Natural killer cell (primary cell): ENCODE measurements around the gene ELMO1. TPM values are rescaled to one million over a fixed set of nuclear protein-coding genes. Genes with fewer than 3 reads are reported as not detected.

Experiments used
- ATAC-seq, 3 donors: fragments of 150-1000 bp in 2 of 3; fragments of 200-7000 bp in 1 of 3; cut with Tn5 transposase; 1 replicate in 1 of 3; 2 replicates in 2 of 3; pipeline ENCODE4 v1.10.0; 2021; ENCODE audit warnings: mild to moderate bottlenecking in 2 of 3, moderate library complexity in 2 of 3
- DNase-seq, 2 donors: peaks; one replicate each; pipeline versions ENCODE4 v3.0.0 to v3.0.0-alpha.2; 2013 to 2021; ENCODE audit warnings: mixed read lengths in 1 of 2
- H3K27ac ChIP-seq: one replicate; pipeline ENCODE4 v1.5.1; 2013; ENCODE audit warnings: mild to moderate bottlenecking, low read length
- H3K27me3 ChIP-seq: one replicate; pipeline ENCODE4 v1.6.1; 2013; ENCODE audit warnings: low read length; ENCODE audit not compliant: control insufficient read depth, insufficient read depth
- H3K36me3 ChIP-seq: one replicate; pipeline ENCODE4 v1.6.1; 2013; ENCODE audit warnings: low read length; ENCODE audit not compliant: control insufficient read depth, insufficient read depth
- H3K4me1 ChIP-seq: one replicate; pipeline ENCODE4 v1.6.1; 2013; ENCODE audit warnings: low read length; ENCODE audit not compliant: control insufficient read depth, insufficient read depth
- H3K4me3 ChIP-seq: one replicate; pipeline ENCODE4 v1.5.1; 2013; ENCODE audit warnings: low read length
- H3K9me3 ChIP-seq: one replicate; pipeline ENCODE4 v1.6.1; 2013; ENCODE audit warnings: low read length; ENCODE audit not compliant: control insufficient read depth, insufficient read depth
- H3K27ac Mint-ChIP-seq, 2 donors: one replicate each; pipeline ENCODE4 v1.8.0; 2022; ENCODE audit warnings: mild to moderate bottlenecking in 2 of 2, mixed read lengths in 2 of 2, moderate library complexity in 1 of 2
- H3K27me3 Mint-ChIP-seq, 2 donors: one replicate each; pipeline ENCODE4 v1.8.0; 2022; ENCODE audit warnings: low read depth in 2 of 2, mixed read lengths in 2 of 2
- H3K36me3 Mint-ChIP-seq: one replicate; pipeline ENCODE4 v1.8.0; 2022; ENCODE audit warnings: mixed read lengths
- H3K4me1 Mint-ChIP-seq, 2 donors: one replicate each; pipeline ENCODE4 v1.8.0; 2022; ENCODE audit warnings: mixed read lengths in 2 of 2
- H3K4me3 Mint-ChIP-seq: one replicate; pipeline ENCODE4 v1.8.0; 2022; ENCODE audit warnings: mild to moderate bottlenecking, moderate library complexity, mixed read lengths
- H3K9me3 Mint-ChIP-seq, 2 donors: one replicate each; pipeline ENCODE4 v1.8.0; 2022; ENCODE audit warnings: mixed read lengths in 2 of 2
- CTCF ChIP-seq: fragments of 200-600 bp; IDR thresholded peaks from one replicate; pipeline ENCODE4 v1.8.0; 2022; ENCODE audit warnings: antibody characterized with exemption
- WGBS: methylation state at CpG from one replicate; pipeline ENCODE4 v1.1.7; 2013; ENCODE audit warnings: missing lambda C conversion rate; ENCODE audit not compliant: insufficient coverage; 5-methylcytosine and 5-hydroxymethylcytosine counted together
- intact Hi-C: fragments of 100-400 bp; cut with micrococcal nuclease; formaldehyde crosslinking; loops from one replicate; pipeline ENCODE4 v1.14.2; 2022
- total RNA-seq, 4 donors: library from RNA; stranded (reverse); fragments of 120-200 nt in 1 of 4; gene quantifications; one replicate each; pipeline versions ENCODE4 v1.2.3 to v1.2.4, GENCODE V29; 2013 to 2022

Gene ELMO1
- total RNA-seq, 3 donors from 2014 or later (not counting 1 experiment from before 2014, with no cell fraction given): 127 to 147 (median 130) TPM

DNA sequence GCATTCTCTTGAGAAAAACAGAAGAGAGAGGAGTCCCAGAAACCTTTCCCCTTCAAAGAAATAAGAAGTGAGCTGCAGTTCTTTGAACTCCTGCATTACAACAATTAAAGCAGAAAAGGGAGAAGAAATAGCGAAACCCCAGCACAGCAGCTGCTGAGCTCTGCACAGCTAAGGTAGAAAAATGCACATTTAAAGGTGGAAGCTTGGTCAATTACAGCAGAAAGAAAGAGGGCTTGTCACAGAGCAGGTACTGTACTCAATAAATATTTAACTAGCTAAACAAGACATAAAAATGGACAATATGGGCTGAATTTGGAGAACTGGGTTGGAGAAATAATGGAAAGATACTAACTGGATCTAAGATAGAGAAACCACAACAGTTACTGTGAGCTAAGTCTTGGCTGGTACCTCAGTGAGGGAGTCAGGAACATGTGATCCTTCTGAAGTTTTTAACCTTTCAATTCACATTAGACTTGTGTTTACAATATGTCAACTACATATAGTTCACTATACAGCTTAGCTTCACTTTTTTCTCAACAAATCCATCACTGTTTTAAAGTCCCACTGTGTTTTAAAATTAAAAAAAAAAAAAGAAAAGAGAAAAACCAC is 332.5 kb downstream of the ELMO1 start:
- Histone ChIP-seq H3K9me3 (no peaks in the 10 kb centered on the region), H3K36me3 (no peaks in the 10 kb centered on the region), H3K27me3 (no peaks in the 10 kb centered on the region), H3K27ac (no peak overlapping the region), H3K4me1 (peaks cover 5% of the 10 kb centered on the region), H3K4me3 (no peak overlapping the region)
- Mint-ChIP-seq H3K36me3 (no peaks in the 10 kb centered on the region), H3K27me3 (no peaks in the 10 kb centered on the region), H3K27ac (peak overlapping the region in 1 of 2 donors; percentile 3), H3K9me3 (peaks cover 0 to 3% of the 10 kb centered on the region in 2 donors), H3K4me1 (peaks cover 47 to 73% of the 10 kb centered on the region in 2 donors), H3K4me3 (no peak overlapping the region)
- 100% methylated on average over 1 of the region's 1 CpG for WGBS
- TF ChIP-seq CTCF: no peak
- no peak for ATAC-seq
- peak in 1 of 2 donors; percentile 13 for DNase-seq
- intact Hi-C loops: no loop called here

DNA sequence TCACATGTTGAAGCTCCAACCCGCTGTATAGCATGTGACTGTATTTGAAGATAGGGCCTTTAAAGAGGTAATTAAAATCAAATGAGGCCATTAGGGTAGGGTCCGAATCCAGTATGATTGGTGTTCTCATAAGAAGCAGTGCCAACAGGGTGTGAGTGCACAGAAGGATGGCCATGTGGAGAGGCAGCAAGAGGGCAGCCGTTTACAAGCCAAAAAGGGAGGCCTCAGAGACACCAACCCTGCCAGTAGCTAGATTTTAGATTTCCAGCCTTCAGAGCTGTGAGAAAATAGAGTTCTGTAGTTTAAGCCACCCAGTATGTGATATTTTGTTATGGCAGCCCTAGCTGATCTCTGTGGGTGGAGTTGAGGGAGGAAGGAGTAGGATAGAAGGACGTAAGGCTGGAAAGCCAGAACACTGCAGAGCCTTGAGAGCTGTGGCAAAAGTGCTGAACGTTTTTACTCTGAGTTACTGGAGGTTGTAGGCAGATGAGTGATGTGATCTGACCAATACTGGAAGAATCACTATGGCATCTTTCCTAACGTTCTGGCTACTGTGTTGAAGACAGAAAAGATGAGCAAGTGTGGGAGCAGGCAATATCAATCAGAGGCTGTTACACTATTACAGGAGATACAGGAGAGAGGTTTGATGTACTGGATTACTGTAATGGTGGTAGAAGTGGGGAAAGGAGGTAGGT is 334.9 kb downstream of the ELMO1 start:
- H3K9me3 Mint-ChIP-seq: peaks cover 0 to 3% of the 10 kb centered on the region in 2 donors
- 97% methylated on average over 6 of the region's 6 CpGs for WGBS
- no peak for DNase-seq
- H3K27me3 Mint-ChIP-seq: no peaks in the 10 kb centered on the region
- H3K4me3 Mint-ChIP-seq: no peak overlapping the region
- intact Hi-C loops: no loop called here
- H3K4me1 Mint-ChIP-seq: peaks cover 56 to 71% of the 10 kb centered on the region in 2 donors
- H3K27ac Mint-ChIP-seq: peak overlapping the region; percentile 21 to 70
- H3K27ac ChIP-seq: no peak overlapping the region
- no peaks in the 10 kb centered on the region for H3K27me3 ChIP-seq
- no peak overlapping the region for H3K4me3 ChIP-seq
- H3K36me3 Mint-ChIP-seq: no peaks in the 10 kb centered on the region
- no peak for ATAC-seq
- peaks cover 13% of the 10 kb centered on the region for H3K4me1 ChIP-seq
- H3K9me3 ChIP-seq: no peaks in the 10 kb centered on the region
- no peak for TF ChIP-seq CTCF
- no peaks in the 10 kb centered on the region for H3K36me3 ChIP-seq

DNA sequence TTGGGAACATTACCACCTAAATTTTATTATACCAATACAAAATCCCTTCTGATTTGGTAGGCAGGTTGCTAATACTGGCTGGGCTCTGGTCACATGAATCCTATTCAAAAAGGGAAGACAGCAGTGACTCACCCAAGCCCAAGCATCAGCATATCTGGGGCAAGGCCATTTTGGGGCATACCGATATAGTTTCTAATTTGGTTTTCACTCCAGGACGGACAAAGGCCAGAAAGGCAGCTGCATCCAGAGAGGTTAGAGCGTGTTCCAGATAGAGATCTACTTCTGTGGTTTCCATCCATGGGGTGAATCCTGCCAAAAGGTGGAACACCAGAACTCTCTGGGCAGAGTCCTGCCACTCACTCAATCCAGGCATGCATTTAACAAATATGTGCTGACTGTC is 335.8 kb downstream of the ELMO1 start:
- H3K4me3 ChIP-seq: no peak overlapping the region
- peaks cover 15% of the 10 kb centered on the region for H3K4me1 ChIP-seq
- H3K36me3 ChIP-seq: no peaks in the 10 kb centered on the region
- H3K27me3 ChIP-seq: no peaks in the 10 kb centered on the region
- peak overlapping the region; percentile 14 for H3K4me3 Mint-ChIP-seq
- no peaks in the 10 kb centered on the region for H3K9me3 ChIP-seq
- intact Hi-C loops: no loop called here
- H3K4me1 Mint-ChIP-seq: peaks cover 60 to 74% of the 10 kb centered on the region in 2 donors
- H3K9me3 Mint-ChIP-seq: peaks cover 0 to 3% of the 10 kb centered on the region in 2 donors
- no peaks in the 10 kb centered on the region for H3K27me3 Mint-ChIP-seq
- no peaks in the 10 kb centered on the region for H3K36me3 Mint-ChIP-seq
- H3K27ac Mint-ChIP-seq: peak overlapping the region; percentile 21 to 70
- TF ChIP-seq CTCF: no peak
- WGBS: 90% methylated on average over 3 of the region's 3 CpGs
- DNase-seq (no peak), ATAC-seq (peak in 1 of 3 donors; percentile 34)
- H3K27ac ChIP-seq: no peak overlapping the region
